Spleen (tissue), 11 donors: ENCODE results near the gene LRFN2. TPM values are rescaled to one million over a fixed set of nuclear protein-coding genes. Genes with fewer than 3 reads are reported as not detected.

ENCODE experiments used
- DNase-seq: peaks from one replicate; pipeline ENCODE4 v3.0.0-alpha.2; 2020
- H3K27ac ChIP-seq, 8 donors: fragments of 200-600 bp; sonication (generic) in 7 of 8; 1 replicate in 4 of 8; 2 replicates in 4 of 8; pipeline versions ENCODE4 v1.5.0 to v1.8.0; 2016 to 2021; ENCODE audit warnings: inconsistent platforms in 4 of 8, mild to moderate bottlenecking in 4 of 8, moderate library complexity in 1 of 8
- H3K27me3 ChIP-seq, 7 donors: fragments of 200-600 bp; sonication (generic) in 6 of 7; replicated peaks in 1 of 7; 1 replicate in 4 of 7; 2 replicates in 3 of 7; pipeline versions ENCODE4 v1.5.0 to v1.8.0; 2016 to 2021; ENCODE audit warnings: inconsistent platforms in 3 of 7, mild to moderate bottlenecking in 1 of 7
- H3K36me3 ChIP-seq, 6 donors: fragments of 200-600 bp; sonication (generic) in 5 of 6; 1 replicate in 4 of 6; 2 replicates in 2 of 6; pipeline versions ENCODE4 v1.5.0 to v1.8.0; 2016 to 2021; ENCODE audit warnings: inconsistent platforms in 2 of 6
- H3K4me1 ChIP-seq, 6 donors: fragments of 200-600 bp; sonication (generic) in 5 of 6; 1 replicate in 3 of 6; 2 replicates in 3 of 6; pipeline versions ENCODE4 v1.5.0 to v1.8.0; 2016 to 2021; ENCODE audit warnings: inconsistent platforms in 3 of 6
- H3K4me3 ChIP-seq, 8 donors: fragments of 200-600 bp; sonication (generic) in 7 of 8; 1 replicate in 4 of 8; 2 replicates in 4 of 8; pipeline versions ENCODE4 v1.5.0 to v1.8.0; 2016 to 2021; ENCODE audit warnings: inconsistent platforms in 4 of 8, mild to moderate bottlenecking in 4 of 8, moderate library complexity in 2 of 8
- H3K9me3 ChIP-seq, 8 donors: fragments of 200-600 bp; sonication (generic) in 7 of 8; 1 replicate in 4 of 8; 2 replicates in 4 of 8; pipeline versions ENCODE4 v1.5.0 to v1.8.0; 2016 to 2021; ENCODE audit warnings: inconsistent platforms in 4 of 8
- POLR2A ChIP-seq, 3 donors: fragments of 450-650 bp; IDR thresholded peaks; one replicate each; pipeline ENCODE4 v1.5.1; 2017; ENCODE audit warnings: antibody characterized with exemption in 3 of 3, mild to moderate bottlenecking in 1 of 3
- POLR2AphosphoS5 ChIP-seq, 3 donors: sonication (generic); formaldehyde crosslinking; IDR thresholded peaks; one replicate each; pipeline ENCODE4 v1.5.1; 2017; ENCODE audit warnings: antibody characterized with exemption in 3 of 3
- WGBS, 5 donors: extraction: QIAGEN DNeasy Blood & Tissue Kit in 3 of 5; methylation state at CpG; one replicate each; pipeline versions ENCODE4 v1.1.5 to v1.1.7; 2013 to 2018; 5-methylcytosine and 5-hydroxymethylcytosine counted together
- intact Hi-C: fragments of 100-400 bp; cut with DNase I; formaldehyde crosslinking; loops from one replicate; pipeline ENCODE4 v1.15.0; 2023; ENCODE audit warnings: low total_unique reads
- polyA plus RNA-seq, 3 donors: library from polyadenylated mRNA; stranded (reverse); fragments of 200-250 nt; gene quantifications; one replicate each; pipeline ENCODE4 v1.2.1, GENCODE V29; 2013
- total RNA-seq, 7 donors: library from RNA; depleted of rRNA in 3 of 7; stranded (reverse); fragments of >200 nt in 3 of 7; fragmentation: NEBNext Ultra II Directional in 4 of 7; extraction: Animal tissue kit (Norgen Biotek cat#: 25700) in 4 of 7; gene quantifications; one replicate each; pipeline versions ENCODE4 v1.1.0 to v1.2.1, GENCODE V29; 2016 to 2021
- TF ChIP-seq, protein P1 (sequence below), 11 experiments: fragments of 200-600 bp in 7 of 11; fragments of 450-650 bp in 4 of 11; sonication (generic) in 4 of 11; IDR thresholded peaks in 8 of 11; conservative IDR thresholded peaks in 3 of 11; 1 replicate in 7 of 11; 2 replicates in 4 of 11; pipeline versions ENCODE4 v1.4.0 to v1.8.0; 2016 to 2021; ENCODE audit warnings: antibody characterized with exemption in 11 of 11, inconsistent platforms in 4 of 11, mild to moderate bottlenecking in 1 of 11
- donor health status: healthy with polysubstance abuse.
- donor health status: DM: no; HTN: no; CAD: no; lungs with moderate emphysema.
- donor health status: DM: no; HTN: no; CAD: no.
- donor health status: Bipolar disorder and iron deficiency.
- donor health status: healthy.
- donor health status: DM: no; HTN: no; CAD: no.
- donor health status: DM: yes; HTN: yes; CAD: no.

LRFN2 gene
- total and polyA plus RNA-seq, 10 donors: 0.05 to 6.0 (median 1.3) TPM

DNA sequence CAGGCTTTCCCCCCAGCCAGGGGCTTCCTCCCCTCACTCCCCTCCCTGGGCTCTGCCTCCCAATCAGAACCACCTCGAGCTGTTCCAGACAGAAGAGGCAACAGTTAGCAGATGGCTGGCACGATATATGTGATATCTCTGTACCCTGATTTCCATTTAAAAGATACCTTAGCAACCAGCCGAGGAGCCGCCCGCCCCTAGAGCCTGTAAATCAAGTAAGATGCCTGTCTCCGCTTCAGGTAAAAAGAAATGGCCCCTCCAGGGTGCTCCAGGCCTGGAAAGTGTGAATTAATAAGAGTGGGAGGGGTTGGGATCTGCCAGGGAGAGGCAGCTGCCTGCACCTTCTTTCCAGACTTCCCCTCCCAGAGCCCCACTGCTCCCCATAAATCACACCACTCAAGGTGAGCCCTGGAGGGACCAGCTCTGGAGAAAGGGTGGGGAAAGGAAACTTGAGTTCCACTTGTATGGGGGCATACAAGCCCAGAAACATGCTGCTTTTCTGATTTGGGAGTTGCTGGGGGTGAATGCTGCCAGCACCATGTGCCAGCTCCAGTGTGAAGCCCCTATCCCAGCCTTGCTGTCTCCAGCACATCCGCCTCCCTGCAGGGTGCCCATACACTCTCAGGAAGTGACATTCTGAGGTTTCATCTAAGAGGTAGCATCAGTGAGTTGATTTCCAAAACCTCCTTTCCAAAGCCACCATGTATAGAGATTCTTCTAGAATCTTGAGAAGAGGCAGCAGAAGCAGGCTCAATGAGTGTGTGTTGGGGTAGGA is 148.0 kb downstream of the LRFN2 start:
- 68 to 86% (median 77%) methylated on average over 7 of the region's 7 CpGs for WGBS, 5 donors
- DNase-seq: no peak
- Histone ChIP-seq H3K4me3 (no peak overlapping the region), H3K27ac (no peak overlapping the region), H3K4me1 (peaks cover 0 to 11% (median 2%) of the 10 kb centered on the region in 6 donors), H3K9me3 (no peaks in the 10 kb centered on the region), H3K27me3 (no peaks in the 10 kb centered on the region), H3K36me3 (no peaks in the 10 kb centered on the region)
- TF ChIP-seq POLR2A (IDR thresholded peaks at IDR 0.05) (no peak), POLR2AphosphoS5 (IDR thresholded peaks at IDR 0.05) (no peak)
- TF ChIP-seq, protein P1, sequence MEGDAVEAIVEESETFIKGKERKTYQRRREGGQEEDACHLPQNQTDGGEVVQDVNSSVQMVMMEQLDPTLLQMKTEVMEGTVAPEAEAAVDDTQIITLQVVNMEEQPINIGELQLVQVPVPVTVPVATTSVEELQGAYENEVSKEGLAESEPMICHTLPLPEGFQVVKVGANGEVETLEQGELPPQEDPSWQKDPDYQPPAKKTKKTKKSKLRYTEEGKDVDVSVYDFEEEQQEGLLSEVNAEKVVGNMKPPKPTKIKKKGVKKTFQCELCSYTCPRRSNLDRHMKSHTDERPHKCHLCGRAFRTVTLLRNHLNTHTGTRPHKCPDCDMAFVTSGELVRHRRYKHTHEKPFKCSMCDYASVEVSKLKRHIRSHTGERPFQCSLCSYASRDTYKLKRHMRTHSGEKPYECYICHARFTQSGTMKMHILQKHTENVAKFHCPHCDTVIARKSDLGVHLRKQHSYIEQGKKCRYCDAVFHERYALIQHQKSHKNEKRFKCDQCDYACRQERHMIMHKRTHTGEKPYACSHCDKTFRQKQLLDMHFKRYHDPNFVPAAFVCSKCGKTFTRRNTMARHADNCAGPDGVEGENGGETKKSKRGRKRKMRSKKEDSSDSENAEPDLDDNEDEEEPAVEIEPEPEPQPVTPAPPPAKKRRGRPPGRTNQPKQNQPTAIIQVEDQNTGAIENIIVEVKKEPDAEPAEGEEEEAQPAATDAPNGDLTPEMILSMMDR (IDR thresholded peaks at IDR 0.05 in 8 of 11, conservative IDR thresholded peaks at IDR 0.05 in 3 of 11): no peak
- intact Hi-C loops: no loop called here

DNA sequence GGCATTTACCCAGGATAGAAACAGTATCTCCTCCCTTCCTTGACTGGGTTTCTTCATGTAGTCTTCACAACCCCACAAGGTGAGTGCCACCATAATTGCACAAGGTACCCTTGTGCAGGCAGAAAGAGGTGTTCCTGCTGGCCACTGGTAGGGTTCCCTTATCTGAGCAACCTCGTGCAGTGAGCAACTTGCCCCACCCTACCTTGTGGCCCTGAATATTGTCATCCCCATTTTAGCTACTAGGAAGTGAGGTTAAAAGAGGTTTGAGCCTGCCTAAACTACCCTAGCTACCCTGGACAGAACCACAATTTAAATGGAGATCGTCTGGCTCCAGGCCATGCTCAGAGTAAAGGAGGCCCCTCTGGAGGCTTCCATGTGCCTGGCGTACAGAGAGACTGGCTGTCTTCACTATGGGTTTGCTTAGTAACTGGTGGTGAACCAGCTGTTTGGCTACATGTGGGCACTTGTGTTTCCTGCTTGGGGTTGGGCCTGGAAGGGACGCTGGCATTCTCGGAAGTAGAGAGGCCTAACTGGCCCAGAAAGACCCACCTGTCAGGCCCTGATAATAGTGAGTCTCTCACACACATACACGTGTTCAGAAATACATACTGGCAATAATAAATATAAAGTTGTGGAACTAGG is 148.8 kb downstream of the LRFN2 start:
- intact Hi-C loops: no loop called here
- Histone ChIP-seq H3K9me3 (no peaks in the 10 kb centered on the region), H3K27me3 (no peaks in the 10 kb centered on the region), H3K4me3 (no peak overlapping the region), H3K36me3 (no peaks in the 10 kb centered on the region), H3K27ac (no peak overlapping the region), H3K4me1 (peaks cover 0 to 11% (median 2%) of the 10 kb centered on the region in 6 donors)
- TF ChIP-seq, protein P1 (IDR thresholded peaks at IDR 0.05 in 8 of 11, conservative IDR thresholded peaks at IDR 0.05 in 3 of 11): no peak
- TF ChIP-seq POLR2AphosphoS5 (IDR thresholded peaks at IDR 0.05): no peak
- TF ChIP-seq POLR2A (IDR thresholded peaks at IDR 0.05): no peak
- no peak for DNase-seq
- WGBS, 5 donors: 45 to 67% (median 59%) methylated on average over 4 to 6 of the region's 6 CpGs

DNA sequence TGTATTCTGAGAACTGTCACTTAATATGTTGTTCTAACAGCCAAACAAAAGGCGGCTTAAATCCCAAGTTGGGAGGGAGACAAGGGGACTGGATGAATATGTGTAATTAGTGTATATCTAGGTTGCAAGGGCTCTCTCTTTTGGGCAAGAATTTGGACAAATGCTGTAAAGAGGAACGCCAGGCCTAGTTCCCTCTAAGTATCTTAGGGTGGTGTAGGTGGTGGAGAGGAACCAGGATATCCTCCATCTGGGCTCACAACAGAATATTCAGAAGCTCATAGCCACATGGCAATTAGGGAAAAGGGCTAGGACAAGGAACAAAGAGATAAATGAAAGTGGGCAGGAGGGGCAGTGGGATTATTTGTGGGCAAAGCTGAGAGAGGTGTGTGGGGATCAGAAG is 149.5 kb downstream of the LRFN2 start:
- no peak overlapping the region for H3K27ac ChIP-seq
- no peak for DNase-seq
- no peaks in the 10 kb centered on the region for H3K9me3 ChIP-seq
- H3K27me3 ChIP-seq: no peaks in the 10 kb centered on the region
- H3K4me1 ChIP-seq: peaks cover 0 to 11% (median 2%) of the 10 kb centered on the region in 6 donors
- intact Hi-C loops: no loop called here
- no peaks in the 10 kb centered on the region for H3K36me3 ChIP-seq
- WGBS, 5 donors: 75 to 87% (median 84%) methylated on average over 2 of the region's 2 CpGs
- no peak overlapping the region for H3K4me3 ChIP-seq
- TF ChIP-seq, protein P1 (IDR thresholded peaks at IDR 0.05 in 8 of 11, conservative IDR thresholded peaks at IDR 0.05 in 3 of 11): no peak
- TF ChIP-seq POLR2A (IDR thresholded peaks at IDR 0.05) (no peak), POLR2AphosphoS5 (IDR thresholded peaks at IDR 0.05) (no peak)
